Measurements from ENCODE around the gene VWDE. TPM values are rescaled to one million over a fixed set of nuclear protein-coding genes. Genes with fewer than 3 reads are reported as not detected.

VWDE gene
- total and polyA plus RNA-seq, 10 of the 15 experiments (the other 5 are each of a cell fraction or from before 2014, with no cell fraction given) = 0.74 to 2.1 (median 1.3) TPM

DNA sequence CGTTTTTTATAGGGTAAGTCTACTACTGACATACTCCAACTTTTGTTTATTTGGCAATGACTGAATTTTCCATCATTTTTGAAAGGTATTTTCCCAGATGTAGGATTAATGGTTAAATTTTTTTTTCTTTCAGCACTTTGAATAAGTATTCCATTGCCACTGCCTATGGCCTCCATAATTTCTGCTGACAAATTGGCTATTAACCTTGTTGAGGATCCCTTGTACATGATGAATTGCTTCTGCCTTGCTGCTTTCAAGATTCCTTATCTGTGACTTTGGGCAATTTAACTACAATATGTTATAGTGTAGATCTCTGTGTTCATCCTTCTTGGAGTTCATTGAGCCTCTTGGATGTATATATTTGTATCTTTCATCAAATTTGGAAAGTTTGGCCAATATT lies 21.6 kb upstream of the VWDE start:
- Histone ChIP-seq H3K79me2 (ENCODE audit: control insufficient read depth, insufficient read depth, low read length) (no peaks in the 10 kb centered on the region), H3K36me3 (ENCODE audit: control insufficient read depth in 2 of 2, insufficient read depth in 2 of 2, low read length in 1 of 2) (no peaks in the 10 kb centered on the region), H3K27me3 (replicated peaks in 1 of 2; ENCODE audit: control insufficient read depth in 2 of 2, insufficient read depth in 2 of 2, low read length in 1 of 2) (no peaks in the 10 kb centered on the region), H3K4me3 (no peak overlapping the region), H3K9ac (ENCODE audit: control insufficient read depth, insufficient read depth, low read length) (no peak overlapping the region), H3K4me2 (ENCODE audit: control insufficient read depth, insufficient read depth) (no peak overlapping the region), H3K9me3 (replicated peaks; ENCODE audit: control insufficient read depth, insufficient read depth, low read length) (no peaks in the 10 kb centered on the region), H3K27ac (ENCODE audit: control insufficient read depth, insufficient read depth) (no peak overlapping the region), H2AFZ (ENCODE audit: control insufficient read depth, low read depth, low read length) (no peak overlapping the region), H3K4me1 (ENCODE audit: control insufficient read depth, insufficient read depth, low read length) (no peaks in the 10 kb centered on the region), H4K20me1 (ENCODE audit: control insufficient read depth, insufficient read depth) (no peaks in the 10 kb centered on the region)
- RAD21 ChIA-PET (ENCODE audit: unreplicated experiment) = no interaction called here
- no TSS peak for BruUV-seq (replicated peaks)
- SMC1A ChIA-PET (ENCODE audit: uncharacterized antibody, unreplicated experiment) = no interaction called here
- intact Hi-C loops (cut with micrococcal nuclease; ENCODE audit: unreplicated experiment) (no loop called here), in situ Hi-C loops (cut with MboI) (no loop called here)
- CTCF ChIA-PET = no interaction called here
- DNase-seq (ENCODE audit: low read depth, low spot score) (no peak), ATAC-seq (no peak), FAIRE-seq (no peak)
- 0% methylated on average over 1 of the region's 1 CpG for WGBS (ENCODE audit: insufficient coverage, insufficient replicate concordance, low lambda C conversion rate, missing lambda C conversion rate)
- POLR2A ChIA-PET = no interaction called here
- TF ChIP-seq CTCF (IDR thresholded peaks at IDR 0.05 in 2 of 3, conservative IDR thresholded peaks at IDR 0.05 in 1 of 3; ENCODE audit: control insufficient read depth in 2 of 3, extremely low read depth in 1 of 3, insufficient read depth in 1 of 3, low read depth in 3 of 3, low read length in 3 of 3) = no peak
- no peak for TF ChIP-seq GABPA (IDR thresholded peaks at IDR 0.05; ENCODE audit: low read depth)
- TF ChIP-seq CHD1 (IDR thresholded peaks at IDR 0.05; ENCODE audit: low read depth, low read length) = no peak
- no peak for TF ChIP-seq NKRF (conservative IDR thresholded peaks at IDR 0.05)
- no peak for TF ChIP-seq TAF1 (IDR thresholded peaks at IDR 0.05; ENCODE audit: borderline replicate concordance, low read depth, low read length)
- no peak for TF ChIP-seq TCF12 (IDR thresholded peaks at IDR 0.05; ENCODE audit: low read depth, low read length)
- no peak for TF ChIP-seq MXI1 (IDR thresholded peaks at IDR 0.05; ENCODE audit: low read depth, low read length)
- no peak for TF ChIP-seq ATF2 (IDR thresholded peaks at IDR 0.05; ENCODE audit: low read length)

Data from GM12878 (cell line).